Stimulated activated CD8-positive, alpha-beta memory T cell treated with anti-CD3 and anti-CD28 coated beads, Interleukin-12 subunit alpha, Interleukin-12 subunit beta, amount 100 ng/mL, for 24 hours (primary cell): ENCODE results near the gene FRYL.
"Not testable (repeated sequence)": the region's sequence is repeated elsewhere in the genome, so short reads cannot be mapped to it uniquely, and the experiment has no call there.

ENCODE experiments used
- DNase-seq: peaks from one replicate; pipeline ENCODE4 v3.0.0-alpha.2; 2020; ENCODE audit errors: extremely low read depth

FRYL gene

DNA sequence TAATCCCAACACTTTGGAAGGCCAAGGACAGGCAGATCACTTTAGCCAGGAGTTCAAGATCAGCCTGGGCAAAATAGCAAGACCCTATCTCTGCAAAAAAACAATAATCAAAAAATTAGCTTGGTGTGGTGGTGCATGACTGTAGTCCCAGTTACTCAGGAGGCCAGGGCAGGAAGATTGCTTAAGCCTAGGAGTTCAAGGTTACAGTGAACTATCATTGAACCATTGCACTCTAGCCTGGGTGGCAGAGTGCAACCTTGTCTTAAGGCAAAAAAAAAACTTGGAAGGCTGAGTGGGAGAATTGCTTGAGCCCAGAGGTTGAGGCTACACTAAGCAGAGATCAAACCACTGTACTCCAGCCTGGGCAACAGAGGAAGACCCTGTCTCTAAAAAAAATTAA lies 5.2 kb upstream of the FRYL start:
- DNase-seq = no peak

DNA sequence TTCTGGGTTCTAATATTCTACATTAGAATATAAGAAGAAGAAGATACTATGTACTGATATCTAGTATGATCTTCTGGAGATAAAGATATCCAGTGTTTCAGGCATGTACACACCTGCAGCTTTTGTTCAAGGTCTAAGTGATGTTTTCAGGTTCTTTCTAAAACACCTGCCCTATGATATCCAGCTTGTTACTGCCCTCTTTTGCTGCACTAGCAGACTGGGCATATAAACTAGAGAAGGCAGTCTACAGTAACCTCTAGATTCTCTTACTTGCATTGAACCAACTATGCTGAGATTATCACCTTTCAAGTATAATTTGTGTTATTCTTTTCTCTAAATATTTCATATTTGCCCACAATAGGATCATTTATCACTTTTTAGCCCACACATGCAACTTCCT lies 1.9 kb upstream of the FRYL start:
- DNase-seq = no peak

DNA sequence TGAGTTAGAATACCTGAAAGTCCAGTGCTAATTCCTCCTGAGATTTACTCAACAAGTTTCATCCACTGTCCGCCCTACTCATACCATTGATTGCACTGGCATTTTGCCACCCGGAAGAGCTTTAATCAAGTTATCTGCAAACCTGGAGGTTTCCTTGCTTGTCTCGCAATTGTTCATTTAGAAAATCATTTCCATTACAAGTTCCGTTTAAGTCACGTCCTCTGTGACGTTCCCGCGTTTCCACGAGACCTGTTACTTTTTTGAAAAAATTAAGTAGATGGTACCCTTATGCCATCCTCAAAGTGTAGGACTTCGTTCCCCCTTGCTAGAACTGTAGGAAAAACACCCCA lies 761 bp upstream of the FRYL start:
- no peak for DNase-seq

DNA sequence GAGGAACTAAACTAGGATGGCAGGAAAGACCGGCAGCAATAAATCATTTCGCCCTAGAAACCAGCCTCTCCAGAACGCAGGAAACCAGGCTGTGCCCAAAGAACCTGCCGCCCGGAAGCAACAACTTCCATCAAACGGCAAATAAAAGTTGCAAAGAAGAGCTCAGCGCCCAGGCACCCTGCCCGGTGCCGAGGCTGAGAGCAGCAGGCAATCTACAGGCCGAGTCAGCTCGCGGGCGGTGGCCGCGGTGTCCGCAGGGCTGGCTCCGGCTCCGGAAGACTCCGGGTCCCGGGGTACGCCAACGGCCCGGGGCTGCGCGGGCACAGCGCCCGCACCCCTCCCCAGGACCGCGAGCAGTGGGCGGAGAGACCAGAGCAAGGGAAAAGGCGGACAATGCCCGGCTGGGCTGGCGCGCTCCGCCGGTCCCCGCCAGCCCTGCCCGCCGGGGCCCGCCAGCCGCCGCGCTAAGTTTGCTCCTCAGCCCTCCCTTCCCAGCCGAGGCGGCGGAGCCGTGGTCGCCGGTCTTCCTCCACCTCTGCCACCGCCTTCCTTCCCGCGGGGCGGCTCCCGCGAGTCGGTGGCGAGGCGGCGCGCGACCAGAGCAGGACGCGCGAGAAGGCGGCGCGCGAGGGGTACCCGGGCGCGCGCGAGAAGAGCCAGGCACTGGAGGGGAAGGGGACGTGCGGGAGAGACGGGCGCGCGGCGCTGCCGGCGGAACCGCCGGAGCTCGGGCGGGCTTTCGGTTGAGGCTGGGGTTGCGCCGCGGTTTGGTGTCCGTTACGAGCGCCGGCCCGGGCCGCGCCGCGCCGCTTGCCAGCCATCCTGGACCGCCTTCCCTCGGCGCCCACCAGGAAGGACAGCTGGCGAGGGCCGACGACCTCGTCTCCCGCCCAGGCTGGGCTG lies 733 bp downstream of the FRYL start:
- no peak for DNase-seq

DNA sequence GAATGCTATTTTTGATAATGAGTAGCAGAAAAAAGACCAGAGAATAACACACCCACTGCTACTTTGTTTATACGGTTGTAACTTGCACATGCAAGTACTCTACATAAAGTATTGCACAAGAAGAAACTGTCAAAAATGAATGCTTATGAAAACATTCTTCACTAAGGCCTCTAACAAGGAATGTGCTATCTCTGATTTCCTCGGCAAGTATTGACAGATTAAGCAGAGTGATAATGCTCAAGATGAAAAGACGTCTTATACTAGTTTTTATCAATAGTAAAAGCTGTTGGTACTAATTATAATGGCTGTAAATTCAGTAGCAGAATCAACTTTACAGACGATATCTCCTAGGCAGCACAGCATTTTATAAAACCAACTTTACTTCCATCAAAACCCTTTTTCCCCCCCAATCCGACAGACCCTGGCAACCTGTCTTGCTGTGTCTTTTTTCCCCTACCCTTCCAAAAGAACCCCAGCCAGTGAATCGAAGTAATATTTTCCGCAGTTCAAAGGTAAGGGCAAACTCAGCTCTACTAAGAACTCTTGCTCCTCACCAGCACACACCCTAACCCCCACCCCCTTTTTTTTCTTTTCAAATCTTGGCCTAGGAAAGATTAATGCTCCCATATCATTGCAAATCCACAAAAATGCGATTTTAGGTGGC lies 1.5 kb downstream of the FRYL start:
- DNase-seq = no peak

DNA sequence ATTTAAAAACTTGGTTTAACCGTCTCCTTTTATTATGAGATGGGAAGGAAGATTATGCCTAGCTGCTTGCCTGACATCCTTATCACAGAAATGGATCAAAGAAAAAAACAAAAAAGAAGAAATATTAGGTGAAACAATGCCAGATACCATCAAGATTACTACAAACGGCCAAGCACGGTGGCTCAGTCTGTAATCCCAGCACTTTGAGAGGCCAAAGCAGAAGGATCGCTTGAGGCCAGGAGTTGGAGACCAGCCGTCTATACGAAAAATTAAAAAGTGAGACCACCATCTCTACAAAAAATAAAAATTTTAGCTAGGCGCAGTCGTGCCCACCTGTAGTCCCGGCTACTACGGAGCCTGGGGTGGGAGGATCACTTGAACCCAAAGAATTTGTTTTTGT lies 2.3 kb downstream of the FRYL start:
- DNase-seq = no peak

DNA sequence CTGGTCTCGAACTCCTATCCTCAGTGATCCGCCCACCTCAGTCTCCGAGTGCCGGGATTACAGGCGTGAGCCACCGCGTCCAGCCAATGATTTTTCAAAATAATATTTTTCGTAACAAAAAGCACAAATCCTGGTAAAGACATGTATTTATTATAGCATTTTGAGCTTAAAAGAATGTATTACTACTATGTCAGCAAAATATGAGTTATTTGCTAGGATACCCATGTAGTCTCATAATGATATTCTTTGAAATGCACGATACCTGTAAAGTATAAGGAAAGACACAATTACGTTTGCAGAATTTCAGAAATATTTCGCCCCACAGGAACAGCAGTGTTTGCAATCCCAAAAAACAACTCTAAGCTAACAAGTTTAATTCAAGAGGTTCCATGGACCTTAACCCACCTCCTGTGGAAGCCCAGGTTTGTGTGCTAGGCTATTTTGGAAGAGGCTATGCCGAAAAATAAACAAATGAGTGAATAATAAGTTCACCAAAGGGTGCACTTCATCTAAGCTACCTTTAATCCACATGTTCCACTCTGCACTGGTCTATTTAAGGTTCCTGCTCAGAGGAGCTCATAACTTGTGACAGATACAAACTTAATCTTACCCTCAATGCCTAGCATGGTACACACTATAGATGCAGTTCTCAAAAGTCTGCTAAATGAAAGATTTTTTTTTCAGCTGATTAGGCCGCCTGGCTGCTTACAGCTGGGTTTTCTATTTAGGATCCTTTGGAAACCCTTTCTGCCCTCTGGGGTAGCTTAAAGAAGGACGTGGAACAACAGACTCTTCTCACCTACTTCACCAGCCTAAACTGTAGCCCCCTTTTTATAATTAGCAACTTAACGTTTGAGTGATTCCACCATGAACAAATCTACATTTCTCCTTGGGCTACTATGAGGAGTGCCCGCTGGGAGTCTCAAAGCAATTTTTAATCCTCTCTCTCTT lies 5.0 kb downstream of the FRYL start:
- no peak for DNase-seq

DNA sequence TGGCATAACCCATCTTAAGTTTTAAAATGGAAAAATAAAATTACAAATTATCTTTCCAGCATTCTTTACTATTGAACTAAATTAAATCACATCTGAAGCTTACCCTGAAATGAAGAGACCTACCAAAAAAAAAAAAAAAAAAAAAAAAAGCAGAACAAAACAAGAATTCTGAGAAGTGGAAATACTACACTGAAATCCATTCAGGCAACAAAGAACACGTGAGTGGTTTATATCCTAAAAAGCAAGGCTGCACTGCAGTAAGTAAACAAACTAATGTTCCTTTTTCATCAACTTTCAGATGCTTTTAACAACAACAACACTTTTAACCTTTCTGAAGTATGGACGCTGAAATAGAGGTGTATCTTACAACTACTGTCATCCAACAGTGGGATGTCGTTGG lies 7.5 kb downstream of the FRYL start:
- DNase-seq = no peak

DNA sequence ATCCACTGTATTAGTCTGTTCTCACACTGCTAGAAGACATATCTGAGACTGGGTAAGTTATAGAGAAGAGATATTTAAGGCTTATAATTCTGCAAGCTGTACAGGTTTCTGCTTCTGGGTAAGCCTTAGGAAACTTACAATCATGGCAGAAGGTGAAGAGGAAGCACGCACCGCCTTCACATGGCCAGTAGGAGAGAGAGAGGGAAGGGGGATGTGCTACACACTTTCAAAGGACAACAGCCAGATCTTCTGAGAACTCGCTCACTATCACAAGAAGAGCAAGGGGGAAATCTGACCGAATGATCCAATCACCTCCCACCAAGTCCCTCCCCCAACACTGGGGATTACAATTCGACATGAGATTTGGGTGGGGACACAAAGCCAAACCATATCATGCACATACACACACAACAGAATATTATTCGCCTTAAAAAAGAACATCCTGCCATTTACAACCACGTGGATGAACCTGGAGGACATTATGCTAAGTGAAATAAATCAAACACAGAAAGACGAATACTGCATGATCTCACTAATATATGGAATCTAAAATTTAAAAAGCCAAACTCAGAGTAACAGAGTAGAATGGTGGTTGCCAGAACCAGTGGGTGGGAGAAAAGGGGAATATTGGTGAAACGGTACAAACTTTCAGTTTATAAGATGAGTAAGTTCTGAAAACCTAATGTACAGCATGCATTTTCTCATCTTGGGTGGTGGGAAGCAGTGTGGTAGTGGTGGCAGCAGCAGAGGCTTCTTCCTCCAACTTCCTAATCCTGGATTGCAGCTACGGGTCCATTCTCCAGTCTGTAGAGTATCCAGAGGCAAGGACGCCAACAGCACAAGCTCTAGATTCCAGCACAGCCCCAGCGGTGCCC lies 12.8 kb downstream of the FRYL start:
- no peak for DNase-seq

DNA sequence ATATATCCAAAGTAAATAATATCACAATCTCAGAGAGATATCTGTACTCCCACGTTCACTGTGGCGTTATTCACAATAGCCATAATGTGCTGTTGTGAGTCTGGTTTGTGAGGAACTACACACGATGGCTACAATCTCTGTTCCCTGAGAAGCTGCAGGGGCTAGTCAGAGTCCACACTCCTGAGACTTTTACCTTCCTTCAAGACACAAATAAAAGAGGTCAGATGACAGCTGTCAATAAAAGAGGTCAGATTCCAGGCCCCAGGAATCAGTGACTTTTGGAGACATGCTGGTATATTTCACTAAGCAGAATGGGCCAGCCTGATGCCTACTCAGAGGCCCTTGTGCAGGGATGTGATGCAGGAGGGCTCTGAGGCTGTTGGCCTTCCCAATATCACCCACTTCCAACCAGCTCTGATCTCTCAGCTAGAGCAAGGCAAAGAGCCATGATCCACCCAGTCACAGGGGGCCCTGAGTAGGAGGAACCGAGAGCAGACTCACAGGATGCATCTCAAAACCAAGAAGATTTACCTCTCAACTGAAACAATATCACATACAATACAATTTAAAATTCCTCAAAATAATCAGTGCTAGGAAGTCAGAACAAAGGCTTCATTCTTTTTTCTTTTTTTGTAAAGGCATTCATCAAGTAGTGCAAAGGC lies 13.8 kb downstream of the FRYL start:
- no peak for DNase-seq

DNA sequence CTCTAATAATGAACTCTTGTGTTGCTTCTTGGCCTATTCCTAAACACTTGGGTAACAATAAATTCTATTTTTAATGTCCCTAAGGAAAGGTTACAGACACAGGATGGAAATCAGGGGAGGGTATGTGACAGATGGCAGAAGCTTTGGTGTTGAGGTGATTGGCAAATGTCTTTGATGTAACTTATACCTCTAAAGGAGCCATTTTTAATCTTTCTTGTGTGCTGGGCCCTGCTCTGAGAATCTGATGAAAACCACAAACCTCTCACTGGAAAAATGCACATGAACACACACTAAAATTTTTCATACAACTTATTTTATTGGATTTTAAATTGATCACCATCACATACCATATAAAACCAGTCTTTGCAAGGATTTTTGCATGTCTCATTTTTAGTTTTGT lies 17.7 kb downstream of the FRYL start:
- no peak for DNase-seq

DNA sequence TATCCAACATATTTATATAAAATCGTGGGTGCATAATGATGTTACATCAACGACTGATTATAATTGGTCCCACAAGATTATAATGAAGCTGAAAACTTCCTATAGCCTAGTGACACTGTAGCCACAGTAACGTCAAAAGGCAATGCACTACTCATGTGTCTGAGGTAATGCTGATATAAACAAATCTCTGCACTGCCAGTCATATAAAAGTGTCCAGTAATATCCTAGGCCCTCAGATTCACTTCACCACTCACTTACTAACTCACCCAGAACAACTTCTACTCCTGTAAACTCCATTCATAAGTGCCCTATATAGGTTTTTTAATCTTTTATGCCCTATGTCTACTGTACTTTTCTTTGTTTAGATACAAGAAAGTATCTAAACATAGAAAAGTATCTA lies 18.8 kb downstream of the FRYL start:
- DNase-seq = no peak

DNA sequence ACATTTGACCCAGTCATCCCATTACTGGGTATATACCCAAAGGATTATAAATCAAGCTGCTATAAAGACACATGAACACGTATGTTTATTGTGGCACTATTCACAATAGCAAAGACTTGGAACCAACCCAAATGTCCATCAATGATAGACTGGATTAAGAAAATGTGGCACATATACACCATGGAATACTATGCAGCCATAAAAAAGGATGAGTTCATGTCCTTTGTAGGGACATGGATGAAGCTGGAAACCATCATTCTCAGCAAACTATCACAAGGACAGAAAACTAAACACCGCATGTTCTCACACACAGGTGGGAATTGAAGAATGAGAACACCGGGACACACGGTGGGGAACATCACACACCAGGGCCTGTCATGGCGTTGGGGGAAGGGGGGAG lies 21.4 kb downstream of the FRYL start:
- not testable (repeated sequence) for DNase-seq

DNA sequence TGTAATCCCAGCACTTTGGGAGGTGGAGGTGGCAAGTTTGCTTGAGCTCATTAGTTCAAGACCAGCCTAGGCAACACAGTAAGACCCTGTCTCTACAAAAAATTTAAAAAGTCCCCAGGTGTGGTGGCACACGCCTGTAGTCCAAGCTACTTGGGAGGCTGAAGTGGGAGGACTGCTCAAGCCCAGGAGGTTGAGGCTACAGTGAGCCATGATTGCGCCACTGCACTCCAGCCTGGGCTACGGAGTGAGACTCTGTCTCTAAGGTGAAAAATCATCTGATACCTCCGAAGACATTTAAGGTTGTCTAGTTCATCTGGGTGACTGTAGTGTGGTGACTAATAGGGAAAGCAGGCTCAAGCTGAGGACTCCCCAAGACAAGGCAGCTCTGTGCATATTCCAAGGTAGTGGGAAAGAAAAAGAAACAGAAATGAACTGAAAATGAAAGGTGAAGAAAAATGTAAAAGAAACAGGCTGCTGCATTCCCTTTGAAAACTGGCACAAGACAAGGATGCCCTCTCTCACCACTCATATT lies 23.3 kb downstream of the FRYL start:
- no peak for DNase-seq

DNA sequence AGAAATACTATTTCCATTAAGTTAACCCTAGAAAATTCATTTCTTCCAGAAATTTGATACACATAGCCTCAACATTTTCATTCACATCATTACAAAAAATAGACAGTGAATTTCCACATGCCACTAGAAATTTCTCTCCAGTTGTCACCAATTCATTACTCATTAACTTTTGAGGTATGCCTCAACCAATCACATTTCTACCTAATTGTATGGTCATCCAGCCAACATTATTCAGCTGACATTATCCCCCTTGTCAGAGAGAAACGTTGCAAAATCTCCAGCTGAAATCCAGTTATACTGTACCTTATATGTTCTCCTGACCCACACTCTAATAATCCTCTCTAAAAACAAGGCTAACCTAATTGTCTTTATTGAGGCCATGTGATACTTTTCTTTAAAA lies 24.8 kb downstream of the FRYL start:
- no peak for DNase-seq

DNA sequence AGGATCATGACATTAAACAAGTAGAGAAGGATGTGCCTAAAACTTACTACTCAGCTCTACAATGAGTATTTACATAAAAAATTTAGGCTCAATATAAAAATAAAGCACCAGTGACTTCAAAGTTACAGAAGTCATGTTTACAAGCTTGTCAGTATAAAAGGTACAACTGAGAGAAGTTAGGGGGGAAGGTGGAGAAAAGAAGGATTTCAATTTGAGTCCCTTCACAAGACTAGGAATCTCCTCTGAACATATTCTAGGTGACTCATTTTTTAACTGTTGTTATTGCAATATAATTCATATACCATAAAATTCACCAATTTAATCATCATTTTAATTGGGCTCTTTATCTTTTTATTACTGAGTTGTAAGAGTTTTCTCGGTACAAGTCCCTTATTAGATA lies 26.9 kb downstream of the FRYL start:
- DNase-seq = no peak

DNA sequence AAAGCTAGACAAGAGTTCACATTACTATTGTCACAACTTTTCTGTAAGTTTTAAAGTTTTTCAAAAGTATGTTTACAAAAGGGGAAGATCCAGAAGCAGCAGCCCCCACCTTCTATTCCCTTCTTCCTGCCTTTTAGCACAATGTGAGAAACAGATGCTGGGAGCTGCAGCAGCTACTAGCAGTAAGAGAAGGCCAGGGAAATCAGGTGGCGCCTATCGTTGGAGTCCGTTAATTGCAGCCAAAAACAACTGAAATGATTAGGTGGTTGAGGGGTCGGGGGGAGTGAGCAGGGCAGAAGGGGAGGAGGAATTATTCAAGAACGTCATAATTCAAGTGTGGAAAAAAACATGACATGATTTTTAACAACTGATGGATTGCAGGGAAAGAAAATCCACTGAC lies 27.4 kb downstream of the FRYL start:
- DNase-seq = no peak

DNA sequence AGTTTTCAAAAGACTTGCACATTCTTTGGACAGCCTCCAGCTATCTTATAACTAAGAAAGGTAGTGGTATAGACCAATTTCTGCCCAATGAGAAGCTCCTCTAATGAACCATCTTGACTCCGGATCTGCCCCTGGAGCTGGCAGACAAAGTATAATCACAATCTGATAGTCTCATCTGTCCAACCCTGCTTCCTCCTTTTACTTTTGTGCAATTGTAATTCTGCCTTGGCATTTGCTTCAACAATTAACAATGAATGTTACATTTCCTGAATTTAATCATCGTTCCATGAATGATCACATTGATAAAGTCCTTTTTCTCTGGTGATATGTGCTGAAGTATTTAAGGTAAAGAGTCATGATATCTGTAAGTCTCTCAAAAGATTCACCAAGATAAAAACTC lies 27.8 kb downstream of the FRYL start:
- no peak for DNase-seq

DNA sequence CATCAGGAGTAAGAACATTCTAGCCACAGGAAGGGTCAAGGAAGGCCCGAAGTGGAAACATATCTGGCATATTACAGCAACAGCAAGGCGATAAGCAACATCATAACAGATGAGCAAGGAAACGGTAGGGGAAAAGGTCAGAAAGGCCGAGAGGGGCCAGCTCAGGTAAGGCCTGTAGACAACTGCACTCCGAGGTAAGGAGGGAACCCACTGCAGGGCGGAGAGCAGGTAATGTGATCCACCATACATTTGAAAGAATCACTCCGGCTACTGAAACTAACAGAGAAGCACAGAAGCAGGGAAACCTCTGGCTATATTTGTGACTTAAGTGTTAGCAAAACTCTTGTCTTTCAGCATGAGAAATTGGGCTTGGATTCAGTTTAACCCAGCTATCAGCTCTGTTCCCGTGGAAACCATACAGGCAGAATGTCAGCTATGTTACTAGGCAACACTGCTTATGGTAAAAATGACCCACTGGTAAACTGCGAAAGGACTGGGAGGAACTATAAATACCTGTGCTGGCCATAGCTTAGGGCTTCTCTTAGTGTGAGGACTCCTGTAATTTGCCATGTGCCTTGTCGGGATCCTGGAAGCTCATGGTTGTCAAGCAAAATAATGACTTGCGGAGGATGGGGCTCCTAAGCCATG lies 31.0 kb downstream of the FRYL start:
- no peak for DNase-seq
